HepG2 (cell line): Measurements from ENCODE around the gene TSPAN32. TPM values are rescaled to one million over a fixed set of nuclear protein-coding genes. Genes with fewer than 3 reads are reported as not detected.

Experiments
- ATAC-seq: fragments of 200-7000 bp; cut with Tn5 transposase; 3 replicates; pipeline ENCODE4 v1.9.1; 2020; ENCODE audit warnings: mild to moderate bottlenecking, moderate library complexity
- BruUV-seq: library from RNA; stranded (reverse); fragments of 400-500 nt; replicated peaks from 2 replicates; lab custom pipeline; 2021; lab: Mats Ljungman, UMichigan
- CTCF ChIA-PET: fragments of 300-600 bp; formaldehyde crosslinking; extraction: SDS; loops from one replicate; lab custom pipeline; 2021; ENCODE audit warnings: low total read pairs, inconsistent platforms, low intra/inter-chr PET ratio; lab: Yijun Ruan, JAX
- POLR2A ChIA-PET: fragments of 350-600 bp; sonication (Branson Sonifier 250); formaldehyde crosslinking; loops from one replicate; lab custom pipeline; 2020; ENCODE audit warnings: antibody characterized with exemption, inconsistent platforms; lab: Yijun Ruan, JAX
- DNase-seq: peaks from one replicate; pipeline ENCODE4 v3.0.0-alpha.2; 2015; ENCODE audit warnings: low spot score
- FAIRE-seq: peaks from 3 replicates; lab custom pipeline; 2011; peaks lifted over from hg19 to GRCh38; lab: Jason Lieb, UNC
- H2AFZ ChIP-seq: one replicate; pipeline ENCODE4 v1.6.1; 2011; ENCODE audit warnings: low read length, inconsistent platforms
- H3K27ac ChIP-seq: fragments of 300-600 bp; 3 replicates; pipeline ENCODE4 v1.8.0; 2011; ENCODE audit warnings: mixed run types, mild to moderate bottlenecking, mixed read lengths, low read length, inconsistent platforms; ENCODE audit not compliant: insufficient read depth; ENCODE audit errors: extremely low read length
- H3K27me3 ChIP-seq, 2 experiments: fragments of 200-600 bp in 1 of 2; 2 replicates in 1 of 2; 3 replicates in 1 of 2; pipeline versions ENCODE4 v1.6.0 to v1.8.0; 2011; ENCODE audit warnings: low read length in 2 of 2, mild to moderate bottlenecking in 2 of 2, moderate library complexity in 2 of 2, inconsistent platforms in 1 of 2; ENCODE audit not compliant: insufficient read depth in 2 of 2, control insufficient read depth in 1 of 2
- H3K36me3 ChIP-seq, 2 experiments: fragments of 200-600 bp in 1 of 2; replicated peaks in 1 of 2; 2 replicates in 1 of 2; 3 replicates in 1 of 2; pipeline versions ENCODE4 v1.5.1 to v1.8.0; 2011; ENCODE audit warnings: low read length in 2 of 2, inconsistent platforms in 1 of 2; ENCODE audit not compliant: insufficient read depth in 2 of 2, control insufficient read depth in 1 of 2
- H3K4me1 ChIP-seq: 2 replicates; pipeline ENCODE4 v1.5.1; 2012; ENCODE audit warnings: low read length, inconsistent platforms; ENCODE audit not compliant: insufficient read depth
- H3K4me2 ChIP-seq: 2 replicates; pipeline ENCODE4 v1.6.0; 2011; ENCODE audit warnings: low read depth, low read length, inconsistent platforms
- H3K4me3 ChIP-seq, 3 experiments: fragments of 200-600 bp in 1 of 3; sonication (generic), shearing (Covaris generic) in 1 of 3; replicated peaks in 1 of 3; 2 replicates each; pipeline ENCODE4 v1.5.1; 2011 to 2016; ENCODE audit warnings: low read length in 3 of 3, inconsistent platforms in 2 of 3, low read depth in 2 of 3, mild to moderate bottlenecking in 2 of 3, control low read depth in 1 of 3, mixed read lengths in 1 of 3; ENCODE audit not compliant: insufficient read depth in 1 of 3
- H3K79me2 ChIP-seq: one replicate; pipeline ENCODE4 v1.6.1; 2011; ENCODE audit warnings: low read length, inconsistent platforms; ENCODE audit not compliant: insufficient read depth
- H3K9ac ChIP-seq: 2 replicates; pipeline ENCODE4 v1.6.0; 2011; ENCODE audit warnings: mild to moderate bottlenecking, low read depth, low read length, inconsistent platforms; ENCODE audit not compliant: insufficient read depth
- H3K9me3 ChIP-seq: 2 replicates; pipeline ENCODE4 v1.5.1; 2012; ENCODE audit warnings: mild to moderate bottlenecking, low read length
- H4K20me1 ChIP-seq: 2 replicates; pipeline ENCODE4 v1.6.0; 2011; ENCODE audit warnings: inconsistent platforms, mild to moderate bottlenecking, low read length, moderate library complexity; ENCODE audit not compliant: insufficient read depth
- FOXM1 ChIP-seq: sonication (generic); formaldehyde crosslinking; IDR thresholded peaks from 2 replicates; pipeline ENCODE4 v1.5.0; 2020; ENCODE audit warnings: missing genetic modification reagents
- MED13 ChIP-seq: sonication (generic); formaldehyde crosslinking; IDR thresholded peaks from 2 replicates; pipeline ENCODE4 v1.5.0; 2020; ENCODE audit warnings: missing genetic modification reagents
- NKX3-1 ChIP-seq: sonication (generic); formaldehyde crosslinking; IDR thresholded peaks from 2 replicates; pipeline ENCODE4 v1.5.0; 2020; ENCODE audit warnings: missing genetic modification reagents
- NPAS2 ChIP-seq: sonication (generic); formaldehyde crosslinking; IDR thresholded peaks from 2 replicates; pipeline ENCODE4 v1.8.0; 2022; ENCODE audit warnings: mild to moderate bottlenecking, missing genetic modification reagents, borderline replicate concordance
- SMAD1 ChIP-seq: sonication (generic); formaldehyde crosslinking; IDR thresholded peaks from 2 replicates; pipeline ENCODE4 v1.4.0; 2020; ENCODE audit warnings: missing genetic modification reagents, low read depth, mild to moderate bottlenecking, borderline replicate concordance
- SMYD3 ChIP-seq: sonication (generic); formaldehyde crosslinking; IDR thresholded peaks from 2 replicates; pipeline ENCODE4 v1.8.1; 2023; ENCODE audit warnings: mild to moderate bottlenecking, missing genetic modification reagents
- ZIK1 ChIP-seq: sonication (generic); formaldehyde crosslinking; IDR thresholded peaks from 2 replicates; pipeline ENCODE4 v1.5.0; 2020; ENCODE audit warnings: mild to moderate bottlenecking, low read depth, missing genetic modification reagents, borderline replicate concordance
- ZNF337 ChIP-seq: sonication (generic); formaldehyde crosslinking; IDR thresholded peaks from 2 replicates; pipeline ENCODE4 v1.5.1; 2020; ENCODE audit warnings: missing genetic modification reagents, low read depth, mild to moderate bottlenecking, borderline replicate concordance
- ZNF570 ChIP-seq: sonication (generic); formaldehyde crosslinking; IDR thresholded peaks from 2 replicates; pipeline ENCODE4 v1.4.0; 2020; ENCODE audit warnings: mild to moderate bottlenecking, missing genetic modification reagents, borderline replicate concordance
- WGBS: methylation state at CpG from one replicate; pipeline ENCODE4 v1.1.6; 2017; ENCODE audit warnings: low lambda C conversion rate; 5-methylcytosine and 5-hydroxymethylcytosine counted together
- in situ Hi-C: cut with HindIII; loops from 2 replicates; pipeline ENCODE4 v1.10.0; 2017; ENCODE audit warnings: low pct_unique_long_range_greater_than_20kb; ENCODE audit not compliant: extremely low pct_ligation_motif_present
- intact Hi-C: fragments of 100-400 bp; cut with micrococcal nuclease; formaldehyde crosslinking; loops from one replicate; pipeline ENCODE4 v1.10.0; 2022; ENCODE audit not compliant: unreplicated experiment
- polyA plus RNA-seq, 8 experiments: library from polyadenylated mRNA; depleted of rRNA in 3 of 8; stranded (reverse) in 7 of 8; unstranded in 1 of 8; fragments of >200 nt; fragmentation: Illumina TruSeq in 4 of 8; extraction: Trizol in 4 of 8; gene quantifications; 2 replicates each; pipeline versions ENCODE4 v1.2.1 to v1.2.3, GENCODE V29; 2011 to 2016; ENCODE audit warnings: low read depth in 4 of 8, missing spikeins in 1 of 8, mixed read lengths in 1 of 8; ENCODE audit not compliant: insufficient read depth in 1 of 8
- total RNA-seq, 5 experiments: library from RNA; depleted of rRNA; stranded (reverse); fragments of >200 nt; fragmentation: Illumina TruSeq; extraction: Trizol; gene quantifications; 2 replicates each; pipeline ENCODE4 v1.2.3, GENCODE V29; 2016; ENCODE audit warnings: low read depth in 1 of 5
- TF ChIP-seq, protein P1 (sequence below): sonication (generic); formaldehyde crosslinking; IDR thresholded peaks from 2 replicates; pipeline ENCODE4 v1.4.0; 2020; ENCODE audit warnings: mild to moderate bottlenecking, low read depth, missing genetic modification reagents

The TSPAN32 gene
- total and polyA plus RNA-seq, 2 of the 13 experiments (the other 11 are each of a cell fraction or from before 2014, with no cell fraction given) = 0.09 to 0.70 TPM

DNA sequence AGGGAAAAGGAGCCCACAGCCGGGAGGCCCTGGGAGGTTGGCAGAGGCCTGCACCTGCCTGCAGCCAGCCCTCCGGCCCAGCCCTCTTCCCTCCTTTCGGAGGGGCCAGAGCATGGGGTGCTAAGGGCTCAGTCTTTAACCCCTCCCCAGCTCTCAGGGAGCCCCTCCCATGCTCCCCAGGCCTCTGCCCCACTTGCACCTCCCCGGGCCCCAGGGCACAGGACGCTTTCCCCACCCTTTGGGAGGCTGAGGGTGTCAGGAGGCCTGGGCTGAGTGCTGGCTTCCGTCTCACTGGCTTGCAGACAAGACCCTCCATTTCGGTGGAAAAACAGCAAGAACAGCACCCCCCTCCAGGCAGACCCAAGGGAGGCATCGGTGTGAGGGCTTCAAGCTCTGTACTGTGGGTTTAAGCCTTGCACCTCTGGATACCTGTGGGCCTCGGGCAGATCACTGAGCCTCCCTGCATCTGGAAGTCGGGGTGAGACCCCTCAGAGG lies 38.7 kb upstream of the TSPAN32 start:
- in situ Hi-C loops (no loop called here), intact Hi-C loops (loop anchor here (10.0 kb wide), 1 partner anchor 48 kb away; no protein-coding TSS in a partner anchor)
- Histone ChIP-seq H4K20me1 (no peaks in the 10 kb centered on the region), H3K4me3 (no peak overlapping the region), H3K9me3 (no peaks in the 10 kb centered on the region), H2AFZ (no peak overlapping the region), H3K4me2 (no peak overlapping the region), H3K27me3 (peaks cover 7 to 73% of the 10 kb centered on the region in 2 experiments; a peak in 4 of 5 replicates), H3K9ac (no peak overlapping the region), H3K36me3 (no peaks in the 10 kb centered on the region), H3K79me2 (no peaks in the 10 kb centered on the region)
- POLR2A ChIA-PET = no interaction called here
- DNase-seq = no peak
- WGBS = 3% methylated on average over 8 of the region's 10 CpGs
- CTCF ChIA-PET = no interaction called here
- ATAC-seq = no peak
- no TSS peak for BruUV-seq
- no peak for FAIRE-seq
- TF ChIP-seq NPAS2 (CRISPR knock-in tag) (no peak), SMYD3 (CRISPR knock-in tag) (no peak), NKX3-1 (CRISPR knock-in tag) (no peak), ZIK1 (CRISPR knock-in tag) (no peak), FOXM1 (no peak), ZNF337 (CRISPR knock-in tag) (no peak), ZNF570 (CRISPR knock-in tag) (no peak), MED13 (CRISPR knock-in tag) (no peak), SMAD1 (CRISPR knock-in tag) (no peak)
- TF ChIP-seq, protein P1, sequence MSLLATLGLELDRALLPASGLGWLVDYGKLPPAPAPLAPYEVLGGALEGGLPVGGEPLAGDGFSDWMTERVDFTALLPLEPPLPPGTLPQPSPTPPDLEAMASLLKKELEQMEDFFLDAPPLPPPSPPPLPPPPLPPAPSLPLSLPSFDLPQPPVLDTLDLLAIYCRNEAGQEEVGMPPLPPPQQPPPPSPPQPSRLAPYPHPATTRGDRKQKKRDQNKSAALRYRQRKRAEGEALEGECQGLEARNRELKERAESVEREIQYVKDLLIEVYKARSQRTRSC (CRISPR knock-in tag) = no peak
- TF ChIP-seq, all 625 proteins: peak for 0
- no peak overlapping the region for H3K27ac ChIP-seq
- H3K4me1 ChIP-seq = peaks cover 3% of the 10 kb centered on the region; the same call in 1 of the 2 replicates
